Transverse colon (tissue), 4 donors: Measurements from ENCODE around the gene ITGAD. TPM values are rescaled to one million over a fixed set of nuclear protein-coding genes. Genes with fewer than 3 reads are reported as not detected.

ENCODE experiments used
- DNase-seq: peaks from one replicate; pipeline ENCODE4 v3.0.0-alpha.2; 2019
- H3K27ac ChIP-seq, 4 donors: fragments of 200-600 bp; sonication (generic); 2 replicates each; pipeline ENCODE4 v1.5.1; 2016 to 2018; ENCODE audit warnings: inconsistent platforms in 4 of 4
- H3K27me3 ChIP-seq: fragments of 200-600 bp; sonication (generic); 2 replicates; pipeline ENCODE4 v1.5.1; 2017; ENCODE audit warnings: inconsistent platforms
- H3K36me3 ChIP-seq, 4 donors: fragments of 200-600 bp; sonication (generic); 2 replicates each; pipeline ENCODE4 v1.5.1; 2017 to 2019; ENCODE audit warnings: inconsistent platforms in 4 of 4
- H3K4me1 ChIP-seq, 4 donors: fragments of 200-600 bp; sonication (generic); 2 replicates each; pipeline ENCODE4 v1.5.1; 2017 to 2020; ENCODE audit warnings: inconsistent platforms in 4 of 4
- H3K4me3 ChIP-seq, 4 donors: fragments of 200-600 bp; sonication (generic); 1 replicate in 1 of 4; 2 replicates in 3 of 4; pipeline versions ENCODE4 v1.5.1 to v1.6.1; 2017 to 2019; ENCODE audit warnings: inconsistent platforms in 4 of 4
- H3K9me3 ChIP-seq, 2 donors: fragments of 200-600 bp; sonication (generic); 2 replicates each; pipeline ENCODE4 v1.5.1; 2017 to 2019; ENCODE audit warnings: inconsistent platforms in 2 of 2
- EP300 ChIP-seq: sonication (generic); formaldehyde crosslinking; IDR thresholded peaks from one replicate; pipeline ENCODE4 v1.6.1; 2017; ENCODE audit warnings: antibody characterized with exemption, low read depth
- POLR2A ChIP-seq: fragments of 450-650 bp; IDR thresholded peaks from one replicate; pipeline ENCODE4 v1.6.1; 2016; ENCODE audit warnings: antibody characterized with exemption, mild to moderate bottlenecking, moderate library complexity
- POLR2AphosphoS5 ChIP-seq, 3 donors: sonication (generic); formaldehyde crosslinking; IDR thresholded peaks; one replicate each; pipeline ENCODE4 v1.6.1; 2016; ENCODE audit warnings: antibody characterized with exemption in 3 of 3
- WGBS, 2 donors: methylation state at CpG; one replicate each; pipeline ENCODE4 v1.1.5; 2018; ENCODE audit warnings: low coverage in 1 of 2; 5-methylcytosine and 5-hydroxymethylcytosine counted together
- in situ Hi-C, 4 donors: fragments of 200-750 bp; cut with MboI; loops; one replicate each; pipeline versions ENCODE4 v1.15.0 to v1.15.1; 2017; ENCODE audit warnings: low sequenced_read_pairs in 3 of 4, low pct_ligation_motif_present in 1 of 4, low pct_unique_long_range_greater_than_20kb in 1 of 4
- intact Hi-C: fragments of 100-400 bp; cut with DNase I; formaldehyde crosslinking; loops from one replicate; pipeline ENCODE4 v1.15.1; 2023; ENCODE audit warnings: low total_unique reads
- total RNA-seq, 4 donors: library from RNA; depleted of rRNA; stranded (reverse); fragments of >200 nt; gene quantifications; one replicate each; pipeline ENCODE4 v1.1.0, GENCODE V29; 2016
- TF ChIP-seq, protein P1 (sequence below), 5 experiments: fragments of 200-600 bp in 3 of 5; fragments of 450-650 bp in 2 of 5; sonication (generic) in 3 of 5; IDR thresholded peaks; 1 replicate in 2 of 5; 2 replicates in 3 of 5; pipeline ENCODE4 v1.5.1; 2016 to 2017; ENCODE audit warnings: antibody characterized with exemption in 5 of 5, inconsistent platforms in 3 of 5, mild to moderate bottlenecking in 2 of 5, moderate library complexity in 1 of 5

The ITGAD gene
- total RNA-seq, 4 donors from 2014 or later: 0.75 TPM; not detected in 3

DNA sequence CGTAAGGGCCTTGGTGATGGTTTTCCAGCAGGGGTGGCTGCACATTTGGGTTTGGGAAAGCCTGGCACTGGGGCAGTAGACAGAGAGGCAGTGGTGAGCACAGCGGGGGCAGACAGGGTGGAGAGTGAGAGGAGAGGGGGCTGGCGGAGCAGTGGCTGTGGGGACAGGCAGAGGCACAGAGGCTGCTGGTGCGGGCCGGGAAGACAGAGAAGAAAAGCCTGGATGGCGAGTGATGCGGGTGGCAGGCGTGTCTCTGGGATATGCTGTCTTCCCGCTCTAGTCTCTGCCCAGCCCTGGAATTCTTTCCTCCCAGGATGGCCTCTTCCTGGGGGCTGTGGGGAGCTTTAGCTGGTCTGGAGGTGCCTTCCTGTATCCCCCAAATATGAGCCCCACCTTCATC, 16.9 kb downstream of the ITGAD start:
- H3K4me1 ChIP-seq: no peaks in the 10 kb centered on the region
- intact Hi-C loops: no loop called here
- no peak overlapping the region for H3K4me3 ChIP-seq
- no peak for DNase-seq
- no peak overlapping the region for H3K27ac ChIP-seq
- no peaks in the 10 kb centered on the region for H3K9me3 ChIP-seq
- H3K36me3 ChIP-seq: no peaks in the 10 kb centered on the region
- TF ChIP-seq EP300: no peak
- no peak for TF ChIP-seq POLR2A
- no peak for TF ChIP-seq POLR2AphosphoS5 (IDR thresholded peaks at IDR 0.05)
- TF ChIP-seq, protein P1, sequence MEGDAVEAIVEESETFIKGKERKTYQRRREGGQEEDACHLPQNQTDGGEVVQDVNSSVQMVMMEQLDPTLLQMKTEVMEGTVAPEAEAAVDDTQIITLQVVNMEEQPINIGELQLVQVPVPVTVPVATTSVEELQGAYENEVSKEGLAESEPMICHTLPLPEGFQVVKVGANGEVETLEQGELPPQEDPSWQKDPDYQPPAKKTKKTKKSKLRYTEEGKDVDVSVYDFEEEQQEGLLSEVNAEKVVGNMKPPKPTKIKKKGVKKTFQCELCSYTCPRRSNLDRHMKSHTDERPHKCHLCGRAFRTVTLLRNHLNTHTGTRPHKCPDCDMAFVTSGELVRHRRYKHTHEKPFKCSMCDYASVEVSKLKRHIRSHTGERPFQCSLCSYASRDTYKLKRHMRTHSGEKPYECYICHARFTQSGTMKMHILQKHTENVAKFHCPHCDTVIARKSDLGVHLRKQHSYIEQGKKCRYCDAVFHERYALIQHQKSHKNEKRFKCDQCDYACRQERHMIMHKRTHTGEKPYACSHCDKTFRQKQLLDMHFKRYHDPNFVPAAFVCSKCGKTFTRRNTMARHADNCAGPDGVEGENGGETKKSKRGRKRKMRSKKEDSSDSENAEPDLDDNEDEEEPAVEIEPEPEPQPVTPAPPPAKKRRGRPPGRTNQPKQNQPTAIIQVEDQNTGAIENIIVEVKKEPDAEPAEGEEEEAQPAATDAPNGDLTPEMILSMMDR (IDR thresholded peaks at IDR 0.05): no peak
- in situ Hi-C loops: no loop called here
- H3K27me3 ChIP-seq: no peaks in the 10 kb centered on the region
- WGBS, 2 donors: 77 to 89% methylated on average over 1 to 9 of the region's 9 CpGs

DNA sequence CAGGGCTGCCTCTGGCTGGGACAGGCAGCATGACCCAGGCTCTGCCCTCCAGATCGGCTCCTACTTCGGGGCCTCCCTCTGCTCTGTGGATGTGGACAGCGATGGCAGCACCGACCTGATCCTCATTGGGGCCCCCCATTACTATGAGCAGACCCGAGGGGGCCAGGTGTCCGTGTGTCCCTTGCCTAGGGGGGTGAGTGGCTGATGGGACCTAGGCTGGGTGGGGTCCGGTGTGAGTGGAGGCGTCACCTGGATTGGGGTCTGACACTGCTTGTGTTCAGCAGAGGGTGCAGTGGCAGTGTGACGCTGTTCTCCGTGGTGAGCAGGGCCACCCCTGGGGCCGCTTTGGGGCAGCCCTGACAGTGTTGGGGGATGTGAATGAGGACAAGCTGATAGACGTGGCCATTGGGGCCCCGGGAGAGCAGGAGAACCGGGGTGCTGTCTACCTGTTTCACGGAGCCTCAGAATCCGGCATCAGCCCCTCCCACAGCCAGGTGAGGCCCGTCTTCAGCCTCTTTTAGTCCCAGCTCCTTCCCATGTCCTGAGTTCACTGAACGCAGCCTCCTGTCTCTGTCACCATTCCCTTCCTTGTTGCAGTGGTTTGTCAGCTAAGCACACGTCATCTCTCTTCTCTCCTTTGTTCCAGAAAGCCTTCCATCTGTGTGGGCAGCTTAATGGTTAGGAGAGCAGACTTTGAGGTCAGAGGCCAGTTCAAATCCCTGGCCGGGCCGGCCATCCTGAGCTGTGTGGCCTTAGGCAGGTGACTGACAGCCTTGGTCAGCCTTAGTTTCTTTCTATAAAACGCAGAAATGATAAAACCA, 18.1 kb downstream of the ITGAD start:
- in situ Hi-C loops: no loop called here
- no peak overlapping the region for H3K4me3 ChIP-seq
- TF ChIP-seq POLR2AphosphoS5 (IDR thresholded peaks at IDR 0.05) (no peak), EP300 (no peak), POLR2A (no peak)
- TF ChIP-seq, protein P1 (IDR thresholded peaks at IDR 0.05): no peak
- H3K36me3 ChIP-seq: no peaks in the 10 kb centered on the region
- H3K27ac ChIP-seq: no peak overlapping the region
- intact Hi-C loops: no loop called here
- no peaks in the 10 kb centered on the region for H3K9me3 ChIP-seq
- WGBS, 2 donors: 67 to 68% methylated on average over 3 to 22 of the region's 22 CpGs
- DNase-seq: no peak
- H3K4me1 ChIP-seq: no peaks in the 10 kb centered on the region
- H3K27me3 ChIP-seq: no peaks in the 10 kb centered on the region

DNA sequence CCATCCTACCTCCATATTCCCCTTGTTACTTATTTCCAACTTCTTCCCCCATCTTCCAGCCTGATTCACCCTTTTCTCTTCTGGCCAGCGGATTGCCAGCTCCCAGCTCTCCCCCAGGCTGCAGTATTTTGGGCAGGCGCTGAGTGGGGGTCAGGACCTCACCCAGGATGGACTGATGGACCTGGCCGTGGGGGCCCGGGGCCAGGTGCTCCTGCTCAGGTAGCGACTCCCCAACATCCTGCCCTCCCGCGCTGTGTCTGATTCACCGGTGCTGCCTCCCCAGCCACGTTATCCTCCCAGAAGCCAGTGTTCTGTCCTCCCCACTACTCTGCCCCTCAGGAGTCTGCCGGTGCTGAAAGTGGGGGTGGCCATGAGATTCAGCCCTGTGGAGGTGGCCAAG, 19.6 kb downstream of the ITGAD start:
- no peak overlapping the region for H3K4me3 ChIP-seq
- no peak overlapping the region for H3K27ac ChIP-seq
- no peaks in the 10 kb centered on the region for H3K4me1 ChIP-seq
- H3K36me3 ChIP-seq: no peaks in the 10 kb centered on the region
- in situ Hi-C loops: no loop called here
- peaks cover 4% of the 10 kb centered on the region for H3K27me3 ChIP-seq
- no peaks in the 10 kb centered on the region for H3K9me3 ChIP-seq
- TF ChIP-seq POLR2AphosphoS5 (IDR thresholded peaks at IDR 0.05) (no peak), POLR2A (no peak), EP300 (no peak)
- TF ChIP-seq, protein P1 (IDR thresholded peaks at IDR 0.05): no peak
- intact Hi-C loops: no loop called here
- 87% methylated on average over 10 of the region's 10 CpGs; no CpG with 5 or more reads in 1 of the 2 donors for WGBS, 2 donors
- no peak for DNase-seq

DNA sequence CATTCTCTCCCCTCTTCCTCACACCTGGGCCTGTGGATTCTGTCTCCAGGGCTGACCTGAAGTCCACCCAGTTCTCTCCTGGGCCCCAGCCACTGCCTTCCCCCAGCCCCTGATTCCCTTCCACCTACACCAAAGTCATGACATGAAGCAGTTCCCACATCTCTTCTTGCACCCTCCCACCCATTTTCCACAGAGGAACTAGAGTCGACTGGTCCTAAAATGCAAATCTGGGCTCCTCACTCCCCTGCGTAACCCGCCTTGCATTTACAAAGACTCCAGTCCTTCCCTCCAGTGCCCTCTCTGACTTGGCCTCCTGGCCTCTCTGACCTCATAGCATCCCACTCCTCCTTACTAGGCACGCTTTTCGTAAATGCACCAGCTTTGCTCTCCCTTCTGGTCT, 20.2 kb downstream of the ITGAD start:
- no peak overlapping the region for H3K27ac ChIP-seq
- H3K4me1 ChIP-seq: no peaks in the 10 kb centered on the region
- H3K9me3 ChIP-seq: no peaks in the 10 kb centered on the region
- H3K4me3 ChIP-seq: no peak overlapping the region
- peaks cover 4% of the 10 kb centered on the region for H3K27me3 ChIP-seq
- 89 to 92% methylated on average over 5 of the region's 5 CpGs for WGBS, 2 donors
- intact Hi-C loops (no loop called here), in situ Hi-C loops (no loop called here)
- no peaks in the 10 kb centered on the region for H3K36me3 ChIP-seq
- TF ChIP-seq EP300 (no peak), POLR2AphosphoS5 (IDR thresholded peaks at IDR 0.05) (no peak), POLR2A (no peak)
- TF ChIP-seq, protein P1 (IDR thresholded peaks at IDR 0.05): no peak
- no peak for DNase-seq
